ENCODE data around the gene PEDS1. TPM values are rescaled to one million over a fixed set of nuclear protein-coding genes. Genes with fewer than 3 reads are reported as not detected.
"Not testable (repeated sequence)": the region's sequence is repeated elsewhere in the genome, so short reads cannot be mapped to it uniquely, and the experiment has no call there.

The PEDS1 gene
- total RNA-seq, 2 experiments from 2014 or later: 17.4 to 19.3 TPM

DNA sequence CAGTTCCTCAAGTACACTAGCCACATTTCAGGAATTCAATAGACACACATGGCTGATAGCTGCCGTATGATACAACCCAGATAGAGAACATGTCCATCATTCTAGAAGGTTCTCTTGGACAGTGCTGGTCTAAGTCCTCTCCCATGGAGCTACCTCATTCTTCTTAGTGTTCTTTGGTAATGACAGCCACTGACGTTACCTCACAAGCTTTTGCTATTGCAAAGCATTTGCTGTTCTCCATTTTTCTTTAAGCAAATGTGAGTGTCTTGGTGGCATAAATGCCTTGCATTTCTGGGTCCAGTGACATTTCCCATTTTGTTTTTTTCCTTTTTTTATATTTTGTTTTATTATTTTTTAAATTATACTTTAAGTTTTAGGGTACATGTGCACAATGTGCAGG, 28.8 kb upstream of the PEDS1 start:
- Mint-ChIP-seq H3K4me1 (peaks cover 4% of the 10 kb centered on the region), H3K27ac (no peak overlapping the region), H3K9me3 (no peaks in the 10 kb centered on the region)

DNA sequence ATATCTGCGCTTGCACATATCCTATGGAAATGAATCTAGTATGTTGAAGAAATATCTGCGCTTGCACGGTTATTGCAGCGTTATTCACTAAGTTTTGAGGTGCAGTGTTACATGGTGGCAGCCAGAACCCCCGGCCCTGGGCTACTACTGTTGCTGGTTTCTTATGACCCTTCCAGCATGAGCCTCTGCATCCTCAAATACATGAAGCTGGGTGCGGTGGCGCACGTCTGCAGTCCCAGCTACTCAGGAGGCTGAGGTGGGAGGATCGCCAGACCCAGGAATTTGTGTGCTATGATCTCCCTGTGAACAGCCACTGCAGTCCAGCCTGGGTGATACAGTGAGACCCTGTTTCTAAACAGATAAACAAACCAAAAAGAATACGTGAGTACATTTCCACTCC, 27.8 kb upstream of the PEDS1 start:
- Mint-ChIP-seq H3K36me3 (no peaks in the 10 kb centered on the region), H3K9me3 (no peaks in the 10 kb centered on the region), H3K27me3 (peaks cover 20% of the 10 kb centered on the region), H3K4me1 (peaks cover 3% of the 10 kb centered on the region), H3K4me3 (no peak overlapping the region), H3K27ac (no peak overlapping the region)
- no peak for DNase-seq

More for the DNA sequence above, 28.8 kb upstream of the PEDS1 start:
- peaks cover 20% of the 10 kb centered on the region for H3K27me3 Mint-ChIP-seq
- no peak for DNase-seq
- H3K36me3 Mint-ChIP-seq: no peaks in the 10 kb centered on the region
- H3K4me3 Mint-ChIP-seq: no peak overlapping the region

DNA sequence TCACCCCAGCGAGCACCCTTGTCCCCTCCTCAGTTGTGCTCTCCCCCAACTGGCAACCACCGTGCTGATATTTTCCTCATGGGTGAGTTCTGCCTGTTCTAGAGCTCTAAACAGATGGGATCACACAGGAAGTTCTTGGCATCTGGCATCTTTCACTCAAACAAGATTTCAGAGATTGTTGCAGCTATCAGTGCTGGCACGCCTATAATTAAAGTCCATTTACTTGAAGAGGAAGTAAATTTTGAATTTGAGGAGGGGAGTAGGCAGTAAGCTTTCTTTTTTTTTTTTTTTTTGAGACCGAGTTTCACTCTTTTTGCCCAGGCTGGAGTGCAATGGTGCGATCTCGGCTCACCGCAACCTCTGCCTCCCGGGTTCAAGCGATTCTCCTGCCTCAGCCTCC, 25.1 kb upstream of the PEDS1 start:
- H3K4me3 Mint-ChIP-seq, H3K27ac Mint-ChIP-seq, DNase-seq, H3K4me1 Mint-ChIP-seq, H3K9me3 Mint-ChIP-seq, H3K36me3 Mint-ChIP-seq, H3K27me3 Mint-ChIP-seq: not testable (repeated sequence)

DNA sequence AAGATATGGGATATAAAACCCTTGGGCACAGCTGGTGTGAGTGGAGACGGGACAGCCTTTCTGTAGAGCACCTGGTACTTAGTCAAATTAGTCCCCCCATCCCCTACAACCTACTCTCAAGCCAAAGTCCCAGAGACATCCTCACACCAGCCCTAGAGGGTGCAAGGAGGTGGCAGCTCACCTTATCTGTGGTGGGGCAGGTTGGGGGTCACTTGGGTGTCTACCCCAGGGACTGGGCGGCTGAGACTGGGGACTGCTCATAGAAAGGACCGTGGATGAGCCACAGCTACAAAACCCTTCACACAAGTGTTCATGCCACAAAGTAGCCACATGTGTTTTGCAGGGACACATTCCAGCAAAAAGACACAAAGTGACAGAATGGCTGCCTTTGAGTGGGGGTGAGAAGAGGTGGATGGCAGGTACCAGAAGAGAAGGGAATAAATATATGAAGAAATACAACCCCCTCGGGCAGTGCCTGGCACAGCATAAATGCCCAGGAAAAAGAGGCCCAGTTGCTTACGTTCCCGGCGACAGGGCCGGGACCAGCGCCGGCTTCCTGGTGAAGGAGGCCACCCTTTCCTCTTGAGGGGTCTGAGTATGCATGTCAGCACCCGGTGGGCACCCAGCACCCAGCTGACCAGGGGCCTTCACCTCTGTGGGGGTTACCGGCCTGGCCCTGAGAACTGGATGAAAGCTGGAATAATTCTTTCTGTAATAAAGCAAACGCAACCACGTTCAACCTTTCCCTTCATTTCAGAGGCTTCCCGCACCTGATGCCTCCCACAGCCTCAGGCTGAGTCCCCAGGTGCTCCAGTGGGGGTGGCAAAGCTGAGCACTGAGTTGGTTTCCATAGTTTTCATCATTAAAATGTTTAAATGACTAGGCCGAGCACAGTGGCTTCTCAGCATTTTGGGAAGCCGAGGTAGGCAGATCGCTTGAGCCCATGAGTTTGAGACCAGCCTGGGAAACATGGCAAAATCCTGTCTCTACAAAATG, 22.7 kb upstream of the PEDS1 start:
- no peaks in the 10 kb centered on the region for H3K36me3 Mint-ChIP-seq

DNA sequence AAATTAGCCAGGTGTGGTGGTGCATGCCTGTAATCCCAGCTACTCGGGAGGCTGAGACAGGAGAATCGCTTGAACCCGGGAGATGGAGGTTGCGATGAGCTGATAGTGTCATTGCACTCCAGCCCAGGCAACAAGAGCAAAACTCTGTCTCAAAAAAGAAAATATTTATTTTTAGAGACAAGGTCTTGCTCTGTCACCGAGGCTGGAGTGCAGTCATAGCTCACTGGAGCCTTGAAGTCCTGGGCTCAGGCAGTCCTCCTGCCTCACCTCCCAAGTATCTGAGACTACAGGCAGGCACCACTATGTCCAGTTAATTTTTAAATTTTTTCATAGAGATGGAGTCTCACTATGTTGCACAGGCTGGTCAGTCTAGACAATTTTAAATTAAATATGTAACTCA, 20.9 kb upstream of the PEDS1 start:
- no peaks in the 10 kb centered on the region for H3K4me1 Mint-ChIP-seq
- no peak overlapping the region for H3K27ac Mint-ChIP-seq
- H3K27me3 Mint-ChIP-seq: peaks cover 19% of the 10 kb centered on the region
- no peak overlapping the region for H3K4me3 Mint-ChIP-seq
- peaks cover under 1% of the 10 kb centered on the region for H3K9me3 Mint-ChIP-seq
- H3K36me3 Mint-ChIP-seq: no peaks in the 10 kb centered on the region
- no peak for DNase-seq

More for the DNA sequence above, 22.7 kb upstream of the PEDS1 start:
- Mint-ChIP-seq H3K4me3 (no peak overlapping the region), H3K27me3 (peaks cover 13% of the 10 kb centered on the region), H3K4me1 (no peaks in the 10 kb centered on the region), H3K27ac (no peak overlapping the region), H3K9me3 (no peaks in the 10 kb centered on the region)
- no peak for DNase-seq

DNA sequence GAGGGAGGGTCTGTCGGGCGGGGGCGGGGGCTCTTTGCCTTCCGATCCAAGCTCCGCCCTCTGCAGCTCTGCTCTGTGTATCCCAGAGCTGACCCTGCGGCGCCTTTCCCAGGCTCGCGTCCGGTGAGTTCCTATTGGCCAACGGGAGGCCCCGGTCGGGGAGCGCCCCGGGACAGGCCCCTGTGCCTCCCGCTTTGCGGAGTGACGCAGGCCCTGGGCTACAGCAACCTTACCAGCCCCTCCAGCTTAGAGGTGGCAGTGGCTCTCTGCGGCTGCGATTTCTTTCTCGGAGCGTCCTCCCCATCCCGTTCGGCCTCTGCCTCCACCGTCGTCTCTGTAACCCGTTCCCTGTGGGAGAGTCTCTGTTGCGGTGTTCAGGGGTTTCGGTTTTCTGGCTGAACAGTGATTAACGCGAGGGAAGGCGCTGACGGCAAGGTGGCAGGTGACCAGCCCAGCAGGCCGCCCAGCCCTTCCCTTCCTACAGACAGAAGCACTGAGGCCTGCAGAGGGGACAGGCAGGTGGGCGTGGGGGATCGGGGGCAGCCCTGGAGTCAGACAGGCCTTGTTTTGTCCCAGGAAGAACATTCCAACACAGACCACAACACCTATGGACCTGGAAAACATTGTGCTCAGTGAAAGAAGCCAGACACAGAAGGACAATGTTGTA, 19.0 kb upstream of the PEDS1 start:
- Mint-ChIP-seq H3K36me3 (no peaks in the 10 kb centered on the region), H3K27me3 (peaks cover 21% of the 10 kb centered on the region), H3K9me3 (peaks cover 1% of the 10 kb centered on the region), H3K4me1 (no peaks in the 10 kb centered on the region), H3K4me3 (no peak overlapping the region), H3K27ac (no peak overlapping the region)
- peak; percentile 31 for DNase-seq

DNA sequence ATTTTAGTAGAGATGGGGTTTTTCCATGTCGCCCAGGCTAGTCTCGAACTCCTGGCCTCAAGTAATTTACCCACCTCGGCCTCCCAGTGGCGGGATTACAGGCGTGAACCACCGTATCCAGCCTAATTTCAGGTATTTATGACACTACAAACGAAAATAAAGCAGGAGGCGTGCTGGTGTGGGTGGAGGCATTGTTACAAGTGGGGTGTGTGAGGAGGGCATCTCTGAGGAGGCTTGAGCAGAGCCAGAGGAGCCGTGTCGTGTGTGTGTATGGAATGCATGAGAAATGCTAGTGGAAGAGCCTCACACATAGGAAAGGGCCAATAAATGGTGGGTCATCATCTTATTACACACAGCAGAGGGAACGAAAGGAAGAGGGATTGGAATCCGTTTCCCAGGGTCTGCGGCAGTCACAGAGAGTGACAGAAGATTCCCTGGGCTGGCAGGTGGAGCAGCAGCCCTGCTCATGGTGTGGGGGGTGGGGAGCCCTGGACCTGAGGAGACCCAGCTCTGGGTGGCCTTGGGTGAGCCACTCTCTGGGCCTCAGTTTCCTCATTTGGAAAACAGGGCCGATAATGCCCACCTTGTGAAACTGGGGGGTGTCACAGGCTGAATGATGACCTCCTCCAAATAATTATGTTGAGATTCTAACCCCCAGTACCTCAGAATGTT, 17.2 kb upstream of the PEDS1 start:
- Mint-ChIP-seq H3K4me1 (peaks cover 7% of the 10 kb centered on the region), H3K27ac (no peak overlapping the region), H3K9me3 (peaks cover 1% of the 10 kb centered on the region), H3K4me3 (no peak overlapping the region), H3K27me3 (peaks cover 21% of the 10 kb centered on the region), H3K36me3 (no peaks in the 10 kb centered on the region)
- no peak for DNase-seq

DNA sequence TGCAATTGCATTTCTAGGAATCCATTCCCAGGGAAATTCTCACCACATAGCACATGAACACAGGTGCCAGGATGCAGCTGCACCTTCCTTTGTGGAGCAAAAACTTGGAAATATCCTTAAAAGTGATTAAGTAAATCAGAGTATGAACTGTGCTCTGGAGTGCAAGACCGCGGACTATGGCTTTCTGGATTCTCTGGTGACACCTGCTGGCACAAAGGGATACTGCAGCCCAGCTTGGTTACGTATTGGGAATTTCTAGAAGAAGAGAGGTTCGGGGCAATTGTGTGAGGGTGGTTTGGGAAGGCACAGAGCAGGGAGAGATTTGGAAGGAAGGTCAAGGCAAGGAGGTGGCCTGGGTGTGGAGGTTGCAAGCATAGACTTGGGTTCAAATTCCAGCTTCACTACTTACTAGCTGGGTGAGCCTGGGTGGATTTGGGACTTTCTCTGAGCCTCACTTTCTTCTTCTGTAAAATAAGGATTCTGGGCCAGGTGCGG, 15.9 kb upstream of the PEDS1 start:
- Mint-ChIP-seq H3K4me3 (no peak overlapping the region), H3K4me1 (peaks cover 9% of the 10 kb centered on the region), H3K27me3 (peaks cover 21% of the 10 kb centered on the region), H3K9me3 (peaks cover 1% of the 10 kb centered on the region), H3K36me3 (no peaks in the 10 kb centered on the region), H3K27ac (no peak overlapping the region)
- DNase-seq: peak; percentile 69

DNA sequence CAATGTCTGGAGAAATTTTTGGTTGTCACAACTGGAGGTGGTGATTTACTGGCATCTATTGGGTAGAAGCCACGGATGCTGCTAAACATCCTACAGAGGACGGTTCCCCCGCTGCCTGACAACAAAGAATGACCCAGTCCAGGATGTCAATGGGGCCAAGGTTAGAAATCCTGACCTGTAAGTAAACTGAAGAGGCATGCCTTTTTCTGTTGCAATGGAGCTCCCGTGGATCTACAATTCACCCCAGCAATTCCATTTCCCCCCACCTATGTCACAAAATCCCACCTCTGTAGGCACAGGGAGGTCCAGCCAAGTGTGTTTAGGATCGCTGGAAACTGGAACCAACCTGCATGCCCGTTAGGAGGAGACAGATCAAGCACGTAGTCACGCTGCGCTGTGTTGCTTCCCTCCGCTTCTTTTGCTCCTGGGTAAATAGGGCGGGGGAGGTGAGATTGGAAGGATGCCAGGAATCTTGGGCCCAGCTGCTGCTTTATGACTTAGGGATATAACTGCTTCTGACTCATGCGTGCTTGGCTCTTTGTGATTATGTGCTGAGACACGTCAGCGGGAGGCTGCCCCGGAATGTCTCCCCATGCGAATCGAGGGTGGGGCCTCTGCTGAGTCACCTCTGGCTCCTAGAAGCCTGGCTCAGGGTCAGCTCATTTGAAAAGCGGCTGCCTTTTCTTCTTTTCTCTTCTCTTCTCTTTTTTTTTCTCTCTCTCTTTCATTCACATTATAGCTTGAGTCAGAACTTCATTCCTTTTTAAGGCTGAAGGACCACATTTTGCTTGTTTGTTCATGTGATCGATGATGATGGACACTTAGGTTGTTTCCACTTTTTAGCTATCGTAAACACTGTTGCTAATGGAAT, 12.4 kb upstream of the PEDS1 start:
- H3K27me3 Mint-ChIP-seq: peaks cover 9% of the 10 kb centered on the region
- H3K4me1 Mint-ChIP-seq: peaks cover 9% of the 10 kb centered on the region
- DNase-seq: peak; percentile 82
- H3K27ac Mint-ChIP-seq: peak overlapping the region; percentile 27
- H3K4me3 Mint-ChIP-seq: peak overlapping the region; percentile 57
- no peaks in the 10 kb centered on the region for H3K36me3 Mint-ChIP-seq
- peaks cover 1% of the 10 kb centered on the region for H3K9me3 Mint-ChIP-seq

DNA sequence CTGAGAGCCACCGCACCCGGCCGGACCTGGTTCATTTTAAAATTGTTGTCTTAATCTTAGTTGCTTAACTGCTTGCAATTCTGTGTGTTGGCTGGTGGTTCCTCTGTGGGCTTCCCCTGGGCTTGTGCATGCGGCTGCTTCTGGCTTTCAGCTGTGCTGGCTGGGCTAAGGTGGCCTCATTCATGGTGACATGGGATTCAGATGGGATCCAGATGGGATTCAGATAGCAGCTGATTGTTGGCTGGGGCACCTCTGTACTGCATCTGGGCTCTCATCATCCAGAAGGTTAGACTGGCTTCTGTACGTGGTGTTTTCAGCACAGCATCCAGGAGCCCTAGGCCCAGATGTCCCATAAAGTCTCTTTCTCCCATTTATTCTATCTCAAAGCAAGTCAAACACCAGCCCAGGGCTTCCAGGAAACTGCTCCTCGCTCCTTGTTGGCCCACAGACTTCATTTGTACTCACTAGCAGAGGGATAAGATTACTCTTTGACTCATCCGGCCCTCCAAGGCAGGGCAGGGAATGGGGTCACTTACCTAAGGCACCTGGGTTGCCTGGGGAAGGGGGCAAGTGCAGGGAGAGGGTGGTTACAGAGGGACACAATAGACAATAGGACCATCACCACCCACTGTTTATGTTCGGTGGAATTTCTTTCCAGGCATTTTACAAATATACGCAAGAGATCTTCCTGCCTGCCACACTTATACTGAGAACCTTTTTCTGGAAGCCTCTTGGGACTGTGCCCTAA, 10.2 kb upstream of the PEDS1 start:
- no peaks in the 10 kb centered on the region for H3K27me3 Mint-ChIP-seq

DNA sequence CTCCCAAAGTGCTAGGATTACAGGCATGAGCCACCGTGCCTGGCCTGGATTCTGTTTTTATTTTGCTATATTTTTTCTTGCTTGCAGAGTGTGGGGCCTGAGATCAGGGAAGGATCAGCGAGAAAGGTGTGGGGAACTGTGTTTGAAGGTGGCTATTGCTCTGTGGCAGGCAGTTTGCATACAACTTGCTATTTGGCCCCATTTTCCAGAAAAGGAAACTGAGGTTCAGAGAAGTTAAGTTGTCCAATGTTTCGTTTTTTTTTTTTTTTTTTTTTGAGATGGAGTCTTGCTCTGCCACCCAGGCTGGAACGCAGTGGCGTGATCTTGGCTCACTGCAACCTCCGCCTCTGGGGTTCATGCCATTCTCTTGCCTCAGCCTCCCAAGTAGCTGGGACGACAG, 8.0 kb upstream of the PEDS1 start:
- not testable (repeated sequence) for H3K27me3 Mint-ChIP-seq, H3K4me3 Mint-ChIP-seq, H3K27ac Mint-ChIP-seq, H3K4me1 Mint-ChIP-seq, DNase-seq, H3K36me3 Mint-ChIP-seq, H3K9me3 Mint-ChIP-seq

More for the DNA sequence above, 10.2 kb upstream of the PEDS1 start:
- Mint-ChIP-seq H3K4me1 (peaks cover 9% of the 10 kb centered on the region), H3K9me3 (no peaks in the 10 kb centered on the region), H3K4me3 (no peak overlapping the region), H3K27ac (no peak overlapping the region), H3K36me3 (no peaks in the 10 kb centered on the region)
- DNase-seq: no peak

DNA sequence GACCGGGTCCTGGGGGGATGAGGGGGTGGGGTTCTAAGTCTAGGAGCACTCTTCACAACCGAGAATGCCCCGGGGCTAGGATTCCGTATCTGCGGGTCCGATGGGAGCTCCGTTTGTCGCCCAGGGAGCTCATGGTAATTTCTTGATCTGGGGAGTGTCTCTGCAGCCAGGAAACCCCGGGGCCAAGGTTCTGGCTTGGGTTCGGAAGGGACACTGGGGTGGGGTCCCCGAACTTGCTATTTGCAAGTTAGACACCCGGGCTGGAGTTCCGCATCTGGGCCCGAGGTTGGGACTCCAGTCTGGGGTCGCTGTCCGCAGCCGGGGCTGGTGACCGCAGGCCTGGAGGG, 397 bp downstream of the PEDS1 start:
- no peak for DNase-seq
- peaks cover 6% of the 10 kb centered on the region for H3K36me3 Mint-ChIP-seq
- peak overlapping the region; percentile 85 for H3K27ac Mint-ChIP-seq
- H3K9me3 Mint-ChIP-seq: no peaks in the 10 kb centered on the region
- no peaks in the 10 kb centered on the region for H3K27me3 Mint-ChIP-seq
- peak overlapping the region; percentile 93 for H3K4me3 Mint-ChIP-seq
- peaks cover 33% of the 10 kb centered on the region for H3K4me1 Mint-ChIP-seq

DNA sequence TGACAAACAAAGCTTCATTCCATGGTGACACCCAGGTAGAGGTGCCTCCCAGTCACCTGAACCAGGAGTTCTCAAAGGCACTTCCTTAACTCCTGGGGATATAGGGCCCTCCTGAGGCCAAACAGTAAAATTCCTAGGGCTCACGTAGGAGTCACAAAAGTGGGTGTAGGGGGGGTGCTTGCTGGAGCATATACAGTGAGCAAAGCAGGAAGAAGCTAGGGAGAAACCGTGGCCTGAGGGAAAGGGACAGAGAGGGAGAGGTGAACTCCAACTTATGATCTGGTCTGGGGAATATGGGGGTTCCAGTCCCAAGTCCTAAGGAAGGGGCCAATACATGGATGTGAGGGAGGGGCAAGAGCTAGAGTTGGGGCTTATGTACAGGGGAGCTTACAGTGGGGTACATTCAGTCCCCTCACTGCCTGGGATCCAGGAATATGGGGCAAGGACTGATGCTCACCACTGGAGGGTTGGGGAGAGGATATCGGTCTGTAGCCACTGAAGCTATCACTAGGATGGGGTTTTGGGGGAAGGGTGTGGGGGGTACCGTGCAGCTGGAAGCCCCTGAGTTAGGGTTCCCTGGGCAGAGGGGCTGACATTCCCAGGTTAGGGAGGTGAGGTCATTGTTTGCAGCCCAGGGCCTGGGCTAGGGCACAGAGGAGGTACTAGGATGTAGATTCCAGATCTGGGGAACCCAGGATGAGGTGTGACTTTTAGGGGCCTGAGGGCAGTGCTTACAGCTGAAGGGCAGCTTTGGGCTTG, 950 bp downstream of the PEDS1 start:
- Mint-ChIP-seq H3K4me1 (peaks cover 39% of the 10 kb centered on the region), H3K27ac (peak overlapping the region; percentile 85), H3K36me3 (peaks cover 9% of the 10 kb centered on the region), H3K27me3 (no peaks in the 10 kb centered on the region), H3K9me3 (no peaks in the 10 kb centered on the region), H3K4me3 (peak overlapping the region; percentile 93)
- no peak for DNase-seq
